ENCODE data around the gene ALDH1A3.

GRCh38 chr15:100939791-100940190 lies 60.2 kb downstream of the ALDH1A3 start:
- TF ChIP-seq, protein P1, sequence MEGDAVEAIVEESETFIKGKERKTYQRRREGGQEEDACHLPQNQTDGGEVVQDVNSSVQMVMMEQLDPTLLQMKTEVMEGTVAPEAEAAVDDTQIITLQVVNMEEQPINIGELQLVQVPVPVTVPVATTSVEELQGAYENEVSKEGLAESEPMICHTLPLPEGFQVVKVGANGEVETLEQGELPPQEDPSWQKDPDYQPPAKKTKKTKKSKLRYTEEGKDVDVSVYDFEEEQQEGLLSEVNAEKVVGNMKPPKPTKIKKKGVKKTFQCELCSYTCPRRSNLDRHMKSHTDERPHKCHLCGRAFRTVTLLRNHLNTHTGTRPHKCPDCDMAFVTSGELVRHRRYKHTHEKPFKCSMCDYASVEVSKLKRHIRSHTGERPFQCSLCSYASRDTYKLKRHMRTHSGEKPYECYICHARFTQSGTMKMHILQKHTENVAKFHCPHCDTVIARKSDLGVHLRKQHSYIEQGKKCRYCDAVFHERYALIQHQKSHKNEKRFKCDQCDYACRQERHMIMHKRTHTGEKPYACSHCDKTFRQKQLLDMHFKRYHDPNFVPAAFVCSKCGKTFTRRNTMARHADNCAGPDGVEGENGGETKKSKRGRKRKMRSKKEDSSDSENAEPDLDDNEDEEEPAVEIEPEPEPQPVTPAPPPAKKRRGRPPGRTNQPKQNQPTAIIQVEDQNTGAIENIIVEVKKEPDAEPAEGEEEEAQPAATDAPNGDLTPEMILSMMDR (IDR thresholded peaks at IDR 0.05), result no peak
- no peak for TF ChIP-seq POLR2A (IDR thresholded peaks at IDR 0.05)
